AG04450 (cell line): Measurements from ENCODE around the gene PRTG. TPM values are rescaled to one million over a fixed set of nuclear protein-coding genes. Genes with fewer than 3 reads are reported as not detected.
A peak's percentile ranks its signal among the peaks of the same experiment; 100 is the strongest.
"Not testable (repeated sequence)": the region's sequence is repeated elsewhere in the genome, so short reads cannot be mapped to it uniquely, and the experiment has no call there.

Source experiments
- CTCF ChIA-PET: fragments of 300-600, 350-600 bp; formaldehyde crosslinking; extraction: SDS; loops from one replicate; lab custom pipeline; 2022; ENCODE audit warnings: antibody characterized with exemption, inconsistent platforms; lab: Charles Lee
- POLR2A ChIA-PET: fragments of 350-600 bp; formaldehyde crosslinking; extraction: SDS; loops from one replicate; lab custom pipeline; 2021; ENCODE audit warnings: antibody characterized with exemption, inconsistent platforms; lab: Yijun Ruan, JAX
- DNase-seq: peaks from one replicate; pipeline ENCODE4 v3.0.0-alpha.2; 2011; ENCODE audit warnings: low read depth, low spot score
- H3K27ac ChIP-seq: one replicate; pipeline ENCODE4 v1.5.1; 2012; ENCODE audit warnings: low read depth, low read length, control low read depth
- H3K27me3 ChIP-seq: one replicate; pipeline ENCODE4 v1.6.0; 2012; ENCODE audit warnings: low read length; ENCODE audit not compliant: control insufficient read depth, insufficient read depth
- H3K4me3 ChIP-seq: 2 replicates; pipeline ENCODE4 v1.5.1; 2011; ENCODE audit warnings: mild to moderate bottlenecking, low read depth, low read length, control low read depth
- H3K9me3 ChIP-seq: 2 replicates; pipeline ENCODE4 v1.5.1; 2012; ENCODE audit warnings: low read length; ENCODE audit not compliant: control insufficient read depth, insufficient read depth
- polyA plus RNA-seq: library from polyadenylated mRNA; depleted of rRNA; stranded (reverse); fragments of >200 nt; gene quantifications from 2 replicates; pipeline ENCODE4 v1.2.3, GENCODE V29; 2011
- TF ChIP-seq, protein P1 (sequence below): IDR thresholded peaks from 2 replicates; pipeline ENCODE4 v1.5.1; 2011; ENCODE audit warnings: low read depth, low read length, control low read depth, inconsistent platforms

The PRTG gene
- polyA plus RNA-seq, 1 experiment: 1.2 TPM

DNA sequence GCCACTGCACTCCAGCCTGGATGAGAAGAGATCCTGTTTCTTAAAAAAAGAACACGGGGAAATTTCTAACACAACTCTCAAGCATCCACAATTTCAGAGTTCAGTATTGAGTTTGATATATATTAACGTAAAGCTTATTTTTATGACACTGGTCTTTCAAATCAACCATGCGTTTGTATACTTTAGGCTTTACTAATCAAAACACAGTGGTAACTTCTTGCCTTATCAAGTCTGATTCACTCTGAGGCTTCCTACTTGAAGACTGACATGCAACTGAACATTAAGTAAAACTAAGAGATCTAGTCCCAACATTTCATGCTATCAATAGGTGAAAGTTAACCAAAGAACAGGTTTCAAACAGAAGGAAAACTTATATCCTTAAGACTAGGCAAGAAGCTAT lies 46.7 kb downstream of the PRTG start:
- TF ChIP-seq, protein P1, sequence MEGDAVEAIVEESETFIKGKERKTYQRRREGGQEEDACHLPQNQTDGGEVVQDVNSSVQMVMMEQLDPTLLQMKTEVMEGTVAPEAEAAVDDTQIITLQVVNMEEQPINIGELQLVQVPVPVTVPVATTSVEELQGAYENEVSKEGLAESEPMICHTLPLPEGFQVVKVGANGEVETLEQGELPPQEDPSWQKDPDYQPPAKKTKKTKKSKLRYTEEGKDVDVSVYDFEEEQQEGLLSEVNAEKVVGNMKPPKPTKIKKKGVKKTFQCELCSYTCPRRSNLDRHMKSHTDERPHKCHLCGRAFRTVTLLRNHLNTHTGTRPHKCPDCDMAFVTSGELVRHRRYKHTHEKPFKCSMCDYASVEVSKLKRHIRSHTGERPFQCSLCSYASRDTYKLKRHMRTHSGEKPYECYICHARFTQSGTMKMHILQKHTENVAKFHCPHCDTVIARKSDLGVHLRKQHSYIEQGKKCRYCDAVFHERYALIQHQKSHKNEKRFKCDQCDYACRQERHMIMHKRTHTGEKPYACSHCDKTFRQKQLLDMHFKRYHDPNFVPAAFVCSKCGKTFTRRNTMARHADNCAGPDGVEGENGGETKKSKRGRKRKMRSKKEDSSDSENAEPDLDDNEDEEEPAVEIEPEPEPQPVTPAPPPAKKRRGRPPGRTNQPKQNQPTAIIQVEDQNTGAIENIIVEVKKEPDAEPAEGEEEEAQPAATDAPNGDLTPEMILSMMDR: no peak
- ChIA-PET CTCF (no interaction called here), POLR2A (no interaction called here)
- DNase-seq: no peak
- Histone ChIP-seq H3K9me3 (no peaks in the 10 kb centered on the region), H3K27me3 (peaks cover 6% of the 10 kb centered on the region), H3K27ac (no peak overlapping the region), H3K4me3 (no peak overlapping the region)

DNA sequence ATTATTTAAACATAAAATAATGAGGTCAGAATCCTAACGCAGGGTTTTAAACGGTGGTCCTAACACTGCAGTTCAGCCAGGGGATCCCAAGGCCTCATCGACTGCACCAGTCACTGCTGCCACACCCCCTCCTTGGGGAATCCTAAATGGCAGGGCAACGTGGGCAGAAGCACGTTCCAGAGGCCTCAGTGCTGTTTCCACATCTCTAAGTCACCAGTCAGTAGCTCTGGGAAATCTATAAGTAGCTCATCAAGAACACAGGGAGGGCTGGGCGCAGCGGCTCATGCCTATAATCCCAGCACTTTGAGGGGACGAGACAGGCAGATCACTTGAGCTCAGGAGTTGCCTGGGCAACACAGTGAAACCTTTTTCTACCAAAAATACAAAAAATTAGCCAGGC lies 47.5 kb downstream of the PRTG start:
- DNase-seq: no peak

DNA sequence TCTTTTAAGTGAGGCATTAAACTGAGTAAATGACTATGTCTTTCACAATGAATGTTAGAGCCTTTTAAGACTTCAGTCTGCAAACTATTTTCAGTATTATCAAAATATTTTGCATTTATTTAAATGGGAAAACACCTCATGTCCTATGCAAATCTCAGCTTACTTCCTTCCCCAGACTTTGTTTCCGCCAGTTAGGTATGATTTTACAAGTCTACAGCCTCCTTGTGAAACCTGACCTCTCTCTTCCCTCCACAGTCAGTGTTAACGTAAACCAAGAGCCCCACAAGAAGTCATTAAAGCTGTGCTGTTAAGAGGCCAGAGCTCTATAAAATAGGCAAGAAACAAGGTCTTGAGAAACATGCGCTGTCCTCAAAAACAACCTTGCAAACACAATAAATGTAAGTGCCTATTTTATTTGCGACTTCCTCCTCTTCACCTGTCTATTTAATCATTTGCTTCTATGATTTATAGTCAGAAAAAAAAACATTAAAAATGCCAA lies 48.3 kb downstream of the PRTG start:
- Histone ChIP-seq H3K4me3 (no peak overlapping the region), H3K27ac (no peak overlapping the region), H3K27me3 (peaks cover 6% of the 10 kb centered on the region), H3K9me3 (no peaks in the 10 kb centered on the region)
- TF ChIP-seq, protein P1: no peak
- peak; percentile 37 for DNase-seq
- ChIA-PET CTCF (no interaction called here), POLR2A (no interaction called here)

More for the DNA sequence above, 47.5 kb downstream of the PRTG start:
- Histone ChIP-seq H3K27me3 (peaks cover 6% of the 10 kb centered on the region), H3K27ac (no peak overlapping the region), H3K9me3 (no peaks in the 10 kb centered on the region), H3K4me3 (no peak overlapping the region)
- TF ChIP-seq, protein P1: no peak
- CTCF ChIA-PET: no interaction called here
- POLR2A ChIA-PET: no interaction called here

GRCh38 chr15:55693116-55693515 lies 49.8 kb downstream of the PRTG start:
- H3K27ac ChIP-seq, H3K4me3 ChIP-seq, DNase-seq, POLR2A ChIA-PET, H3K9me3 ChIP-seq, H3K27me3 ChIP-seq: not testable (repeated sequence)
- CTCF ChIA-PET: interaction anchor here (0.6 to 1.0 kb wide), 3 partner anchors 44 to 338 kb away, joined by 3 to 5 read pairs (median 3); no protein-coding TSS in a partner anchor

DNA sequence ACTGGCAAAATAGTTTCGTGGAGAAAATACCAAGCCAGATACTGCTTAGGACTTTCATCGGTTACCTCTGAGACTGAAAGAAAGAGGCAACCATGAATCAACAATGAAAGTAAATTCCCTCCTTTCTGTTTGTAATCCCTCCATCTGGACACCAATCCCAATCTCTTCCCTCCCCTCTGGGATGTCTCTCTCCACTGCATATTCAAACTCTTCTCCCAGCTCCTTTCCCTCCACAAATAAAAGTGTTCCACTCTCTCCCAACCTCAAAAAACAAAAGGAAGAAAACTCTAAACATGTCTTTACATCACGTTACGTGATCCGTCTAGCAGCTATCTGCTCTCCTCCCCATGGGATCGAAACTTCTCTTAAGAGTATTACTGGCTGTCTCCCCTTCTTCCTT lies 55.2 kb downstream of the PRTG start:
- DNase-seq: no peak

More for the DNA sequence above, 55.2 kb downstream of the PRTG start:
- TF ChIP-seq, protein P1: no peak
- H3K27ac ChIP-seq: no peak overlapping the region
- ChIA-PET CTCF (no interaction called here), POLR2A (no interaction called here)
- no peaks in the 10 kb centered on the region for H3K9me3 ChIP-seq
- no peak overlapping the region for H3K4me3 ChIP-seq
- H3K27me3 ChIP-seq: peaks cover 3% of the 10 kb centered on the region
